Vagina (tissue), 2 donors: ENCODE results near the gene HOXB1.

ENCODE experiments used
- POLR2AphosphoS5 ChIP-seq, 2 donors: sonication (generic); formaldehyde crosslinking; IDR thresholded peaks; one replicate each; pipeline ENCODE4 v1.9.0; 2017; ENCODE audit warnings: antibody characterized with exemption in 2 of 2, mild to moderate bottlenecking in 2 of 2, low read depth in 1 of 2; ENCODE audit not compliant: insufficient read depth in 1 of 2
- TF ChIP-seq, protein P1 (sequence below), 3 experiments: fragments of 450-650 bp in 2 of 3; fragments of 200-600 bp in 1 of 3; sonication (generic) in 1 of 3; IDR thresholded peaks; one replicate each; pipeline ENCODE4 v1.5.1; 2017 to 2019; ENCODE audit warnings: antibody characterized with exemption in 3 of 3, mild to moderate bottlenecking in 2 of 3, moderate library complexity in 2 of 3

DNA sequence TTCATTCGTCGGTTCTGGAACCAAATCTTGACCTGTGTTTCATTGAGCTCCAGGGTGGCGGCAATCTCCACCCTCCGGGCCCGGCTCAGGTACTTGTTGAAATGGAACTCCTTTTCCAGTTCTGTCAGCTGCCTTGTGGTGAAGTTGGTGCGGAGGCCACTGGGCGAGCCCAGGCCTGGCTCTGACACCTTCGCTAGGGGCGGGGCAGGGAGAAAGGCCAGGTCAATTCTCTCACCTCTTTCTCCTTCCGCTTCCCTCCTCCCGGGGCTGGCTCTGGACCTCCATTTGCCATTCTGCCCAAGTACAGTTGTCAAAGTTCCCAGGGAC lies 1.2 kb downstream of the HOXB1 start:
- TF ChIP-seq, protein P1, sequence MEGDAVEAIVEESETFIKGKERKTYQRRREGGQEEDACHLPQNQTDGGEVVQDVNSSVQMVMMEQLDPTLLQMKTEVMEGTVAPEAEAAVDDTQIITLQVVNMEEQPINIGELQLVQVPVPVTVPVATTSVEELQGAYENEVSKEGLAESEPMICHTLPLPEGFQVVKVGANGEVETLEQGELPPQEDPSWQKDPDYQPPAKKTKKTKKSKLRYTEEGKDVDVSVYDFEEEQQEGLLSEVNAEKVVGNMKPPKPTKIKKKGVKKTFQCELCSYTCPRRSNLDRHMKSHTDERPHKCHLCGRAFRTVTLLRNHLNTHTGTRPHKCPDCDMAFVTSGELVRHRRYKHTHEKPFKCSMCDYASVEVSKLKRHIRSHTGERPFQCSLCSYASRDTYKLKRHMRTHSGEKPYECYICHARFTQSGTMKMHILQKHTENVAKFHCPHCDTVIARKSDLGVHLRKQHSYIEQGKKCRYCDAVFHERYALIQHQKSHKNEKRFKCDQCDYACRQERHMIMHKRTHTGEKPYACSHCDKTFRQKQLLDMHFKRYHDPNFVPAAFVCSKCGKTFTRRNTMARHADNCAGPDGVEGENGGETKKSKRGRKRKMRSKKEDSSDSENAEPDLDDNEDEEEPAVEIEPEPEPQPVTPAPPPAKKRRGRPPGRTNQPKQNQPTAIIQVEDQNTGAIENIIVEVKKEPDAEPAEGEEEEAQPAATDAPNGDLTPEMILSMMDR (IDR thresholded peaks at IDR 0.05) = no peak
- no peak for TF ChIP-seq POLR2AphosphoS5 (IDR thresholded peaks at IDR 0.05; ENCODE audit: insufficient read depth in 1 of 2, low read depth in 1 of 2)
